Ovary (tissue), 3 donors: ENCODE results near the gene HINT2.

ENCODE experiments used
- POLR2A ChIP-seq: fragments of 450-650 bp; IDR thresholded peaks from one replicate; pipeline ENCODE4 v1.6.1; 2017; ENCODE audit warnings: antibody characterized with exemption, mild to moderate bottlenecking, moderate library complexity
- TF ChIP-seq, protein P1 (sequence below), 3 donors: fragments of 450-650 bp in 2 of 3; fragments of 200-600 bp in 1 of 3; IDR thresholded peaks; one replicate each; pipeline versions ENCODE4 v1.5.1 to v1.8.0; 2016 to 2022; ENCODE audit warnings: antibody characterized with exemption in 3 of 3, mild to moderate bottlenecking in 1 of 3
- donor health status: DM: no; HTN: no; CAD: no.

DNA sequence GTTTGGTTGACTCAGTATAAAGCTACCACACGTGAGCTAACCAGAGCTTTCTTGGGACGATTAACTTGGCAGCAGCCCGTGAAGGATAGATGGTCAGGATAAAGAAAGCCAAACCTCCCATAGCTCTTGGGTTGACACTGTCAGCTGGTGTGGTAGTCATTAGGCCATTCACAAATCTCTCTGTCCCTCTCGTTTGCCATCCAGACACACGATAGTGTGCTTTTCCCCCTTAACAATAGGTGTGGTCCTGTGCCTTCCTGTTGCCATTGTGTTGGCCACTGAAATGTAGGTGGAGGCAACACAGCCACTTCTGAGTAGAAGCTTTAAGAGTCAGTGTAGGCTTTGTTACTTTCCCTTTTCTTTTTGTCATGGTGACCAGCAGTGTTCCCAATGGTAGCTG is 43.6 kb upstream of the HINT2 start:
- no peak for TF ChIP-seq POLR2A
- TF ChIP-seq, protein P1, sequence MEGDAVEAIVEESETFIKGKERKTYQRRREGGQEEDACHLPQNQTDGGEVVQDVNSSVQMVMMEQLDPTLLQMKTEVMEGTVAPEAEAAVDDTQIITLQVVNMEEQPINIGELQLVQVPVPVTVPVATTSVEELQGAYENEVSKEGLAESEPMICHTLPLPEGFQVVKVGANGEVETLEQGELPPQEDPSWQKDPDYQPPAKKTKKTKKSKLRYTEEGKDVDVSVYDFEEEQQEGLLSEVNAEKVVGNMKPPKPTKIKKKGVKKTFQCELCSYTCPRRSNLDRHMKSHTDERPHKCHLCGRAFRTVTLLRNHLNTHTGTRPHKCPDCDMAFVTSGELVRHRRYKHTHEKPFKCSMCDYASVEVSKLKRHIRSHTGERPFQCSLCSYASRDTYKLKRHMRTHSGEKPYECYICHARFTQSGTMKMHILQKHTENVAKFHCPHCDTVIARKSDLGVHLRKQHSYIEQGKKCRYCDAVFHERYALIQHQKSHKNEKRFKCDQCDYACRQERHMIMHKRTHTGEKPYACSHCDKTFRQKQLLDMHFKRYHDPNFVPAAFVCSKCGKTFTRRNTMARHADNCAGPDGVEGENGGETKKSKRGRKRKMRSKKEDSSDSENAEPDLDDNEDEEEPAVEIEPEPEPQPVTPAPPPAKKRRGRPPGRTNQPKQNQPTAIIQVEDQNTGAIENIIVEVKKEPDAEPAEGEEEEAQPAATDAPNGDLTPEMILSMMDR (IDR thresholded peaks at IDR 0.05) = no peak
